Stomach (tissue), 9 donors: ENCODE measurements around the gene MGME1. TPM values are rescaled to one million over a fixed set of nuclear protein-coding genes. Genes with fewer than 3 reads are reported as not detected.

Experiments used
- DNase-seq, 2 donors: peaks; one replicate each; pipeline versions ENCODE4 v3.0.0 to v3.0.0-alpha.2; 2013 to 2019
- H3K27ac ChIP-seq, 5 donors: fragments of 200-600 bp in 4 of 5; sonication (generic) in 4 of 5; one replicate each; pipeline ENCODE4 v1.5.1; 2013 to 2019; ENCODE audit warnings: mild to moderate bottlenecking in 1 of 5, moderate library complexity in 1 of 5
- H3K27me3 ChIP-seq, 3 donors: fragments of 200-600 bp; sonication (generic); one replicate each; pipeline ENCODE4 v1.5.1; 2017 to 2019; ENCODE audit warnings: mixed run types in 1 of 3
- H3K36me3 ChIP-seq, 4 donors: fragments of 200-600 bp; sonication (generic); 1 replicate in 3 of 4; 2 replicates in 1 of 4; pipeline ENCODE4 v1.5.1; 2016 to 2019
- H3K4me1 ChIP-seq, 4 donors: fragments of 200-600 bp; sonication (generic); one replicate each; pipeline ENCODE4 v1.5.1; 2016 to 2019
- H3K4me3 ChIP-seq, 4 donors: fragments of 200-600 bp; sonication (generic) in 3 of 4; one replicate each; pipeline ENCODE4 v1.5.1; 2016 to 2019; ENCODE audit warnings: mild to moderate bottlenecking in 1 of 4
- H3K9me3 ChIP-seq, 4 donors: fragments of 200-600 bp; sonication (generic); one replicate each; pipeline ENCODE4 v1.5.1; 2016 to 2019
- EP300 ChIP-seq: sonication (generic); formaldehyde crosslinking; IDR thresholded peaks from one replicate; pipeline ENCODE4 v1.6.1; 2017; ENCODE audit warnings: antibody characterized with exemption
- POLR2A ChIP-seq, 4 donors: fragments of 450-650 bp; IDR thresholded peaks; one replicate each; pipeline ENCODE4 v1.6.1; 2016; ENCODE audit warnings: antibody characterized with exemption in 4 of 4, control low read depth in 2 of 4, mild to moderate bottlenecking in 1 of 4, moderate library complexity in 1 of 4
- POLR2AphosphoS5 ChIP-seq, 3 donors: sonication (generic); formaldehyde crosslinking; IDR thresholded peaks; one replicate each; pipeline ENCODE4 v1.6.1; 2016; ENCODE audit warnings: antibody characterized with exemption in 3 of 3
- WGBS, 5 donors: extraction: QIAGEN DNeasy Blood & Tissue Kit in 3 of 5; methylation state at CpG; one replicate each; pipeline versions ENCODE4 v1.1.5 to v1.1.7; 2013 to 2018; 5-methylcytosine and 5-hydroxymethylcytosine counted together
- intact Hi-C: fragments of 100-400 bp; cut with DNase I; formaldehyde crosslinking; loops from one replicate; pipeline ENCODE4 v1.15.1; 2023; ENCODE audit warnings: low total_unique reads
- polyA plus RNA-seq, 3 donors: library from polyadenylated mRNA; stranded (reverse); fragments of 200-250 nt; gene quantifications; one replicate each; pipeline ENCODE4 v1.2.3, GENCODE V29; 2013
- total RNA-seq, 5 donors: library from RNA; depleted of rRNA; stranded (reverse); fragments of >200 nt; gene quantifications; one replicate each; pipeline versions ENCODE4 v1.1.0 to v1.2.3, GENCODE V29; 2014 to 2016
- TF ChIP-seq, protein P1 (sequence below), 7 experiments: fragments of 450-650 bp in 4 of 7; fragments of 200-600 bp in 3 of 7; sonication (generic) in 3 of 7; IDR thresholded peaks; one replicate each; pipeline ENCODE4 v1.5.1; 2016 to 2019; ENCODE audit warnings: antibody characterized with exemption in 7 of 7, control low read depth in 2 of 7, mild to moderate bottlenecking in 1 of 7
- donor health status: healthy with polysubstance abuse.
- donor health status: Bipolar disorder and iron deficiency.
- donor health status: healthy.

The MGME1 gene
- total and polyA plus RNA-seq, 8 donors: 2.3 to 19.1 (median 8.3) TPM

DNA sequence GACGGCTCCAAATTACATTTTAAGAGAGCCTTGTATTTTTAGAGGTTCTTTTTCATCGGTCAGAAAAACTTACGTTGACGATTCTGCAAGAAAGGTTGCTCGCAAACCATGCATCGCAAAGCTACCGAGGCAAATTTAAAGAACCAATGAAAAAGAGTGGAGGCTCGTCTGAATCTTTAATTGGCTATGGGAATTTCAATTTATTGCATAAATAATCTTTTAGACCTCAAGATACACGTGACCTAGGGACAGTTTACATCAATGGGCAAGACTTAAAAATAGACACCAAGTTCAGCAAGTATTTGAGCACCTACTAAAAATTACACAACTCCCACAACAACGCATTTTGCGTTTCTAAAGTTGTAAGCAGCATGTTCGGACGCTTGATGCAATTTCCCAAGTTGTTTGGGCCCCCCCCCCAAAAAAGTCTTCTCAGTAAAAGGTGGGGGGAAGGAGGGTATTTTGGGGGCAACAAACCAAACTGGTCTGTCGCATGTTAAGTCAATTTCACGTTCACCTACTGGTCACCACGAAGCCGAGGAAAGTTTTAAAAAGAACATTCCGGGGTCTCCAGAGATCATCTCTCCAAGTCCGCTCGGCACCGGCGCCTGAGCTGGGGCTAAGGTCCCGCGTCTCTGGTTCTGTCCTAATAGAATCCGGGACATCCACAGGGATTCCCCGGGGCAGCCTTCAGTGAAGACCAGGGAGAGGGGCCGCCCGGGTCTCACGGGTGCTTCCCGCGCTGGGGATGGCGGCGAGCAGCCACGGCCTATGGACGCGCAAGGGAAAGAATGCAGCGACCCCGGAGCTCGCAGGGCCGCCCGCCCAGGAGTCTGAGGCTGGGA lies 1.1 kb upstream of the MGME1 start:
- Histone ChIP-seq H3K27me3 (no peaks in the 10 kb centered on the region), H3K27ac (peak overlapping the region; percentile 93 to 98 (median 97)), H3K36me3 (peaks cover 0 to 4% (median 0%) of the 10 kb centered on the region in 4 donors), H3K9me3 (no peaks in the 10 kb centered on the region), H3K4me3 (peak overlapping the region; percentile 66 to 91 (median 88)), H3K4me1 (peaks cover 55 to 80% (median 73%) of the 10 kb centered on the region in 4 donors)
- TF ChIP-seq, protein P1, sequence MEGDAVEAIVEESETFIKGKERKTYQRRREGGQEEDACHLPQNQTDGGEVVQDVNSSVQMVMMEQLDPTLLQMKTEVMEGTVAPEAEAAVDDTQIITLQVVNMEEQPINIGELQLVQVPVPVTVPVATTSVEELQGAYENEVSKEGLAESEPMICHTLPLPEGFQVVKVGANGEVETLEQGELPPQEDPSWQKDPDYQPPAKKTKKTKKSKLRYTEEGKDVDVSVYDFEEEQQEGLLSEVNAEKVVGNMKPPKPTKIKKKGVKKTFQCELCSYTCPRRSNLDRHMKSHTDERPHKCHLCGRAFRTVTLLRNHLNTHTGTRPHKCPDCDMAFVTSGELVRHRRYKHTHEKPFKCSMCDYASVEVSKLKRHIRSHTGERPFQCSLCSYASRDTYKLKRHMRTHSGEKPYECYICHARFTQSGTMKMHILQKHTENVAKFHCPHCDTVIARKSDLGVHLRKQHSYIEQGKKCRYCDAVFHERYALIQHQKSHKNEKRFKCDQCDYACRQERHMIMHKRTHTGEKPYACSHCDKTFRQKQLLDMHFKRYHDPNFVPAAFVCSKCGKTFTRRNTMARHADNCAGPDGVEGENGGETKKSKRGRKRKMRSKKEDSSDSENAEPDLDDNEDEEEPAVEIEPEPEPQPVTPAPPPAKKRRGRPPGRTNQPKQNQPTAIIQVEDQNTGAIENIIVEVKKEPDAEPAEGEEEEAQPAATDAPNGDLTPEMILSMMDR (IDR thresholded peaks at IDR 0.05): no peak
- TF ChIP-seq EP300: no peak
- no peak for TF ChIP-seq POLR2AphosphoS5 (IDR thresholded peaks at IDR 0.05)
- no peak for TF ChIP-seq POLR2A (IDR thresholded peaks at IDR 0.05)
- WGBS, 5 donors: 0 to 1% (median 0%) methylated on average over 24 to 41 of the region's 41 CpGs
- DNase-seq: peak; percentile 30 to 39
- intact Hi-C loops: no loop called here

DNA sequence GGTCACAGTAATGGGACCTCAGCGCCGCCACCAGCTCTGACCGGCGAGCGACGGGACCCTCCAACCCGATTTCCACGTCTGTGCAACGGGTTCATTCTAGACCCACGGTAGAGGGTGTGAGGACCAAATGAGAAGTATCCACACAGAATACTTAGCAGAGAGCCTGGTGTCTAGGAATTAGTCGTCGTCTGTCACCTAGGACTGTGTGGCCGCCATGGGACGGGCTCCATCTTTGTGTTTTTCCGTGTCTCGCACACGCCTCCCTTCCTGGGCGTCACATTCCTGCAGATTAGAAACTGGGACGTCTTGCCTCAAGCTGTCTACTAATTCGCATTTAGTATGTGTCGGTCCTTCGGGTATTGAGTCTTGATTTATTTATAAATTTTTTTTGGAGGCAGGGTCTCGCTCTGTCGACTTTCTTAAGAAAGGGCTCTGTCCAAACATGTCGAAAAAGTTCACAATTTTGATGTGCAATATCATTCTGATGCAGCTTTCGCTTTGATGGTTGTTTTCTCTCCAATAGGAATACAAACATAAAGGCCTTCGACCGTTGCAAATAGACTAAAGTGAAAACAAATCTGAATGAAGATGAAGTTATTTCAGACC lies 563 bp downstream of the MGME1 start:
- no peak for TF ChIP-seq POLR2AphosphoS5 (IDR thresholded peaks at IDR 0.05)
- Histone ChIP-seq H3K36me3 (no peaks in the 10 kb centered on the region), H3K4me1 (peaks cover 54 to 80% (median 66%) of the 10 kb centered on the region in 4 donors), H3K4me3 (peak overlapping the region; percentile 66 to 91 (median 88)), H3K9me3 (no peaks in the 10 kb centered on the region), H3K27ac (peak overlapping the region; percentile 93 to 98 (median 97)), H3K27me3 (no peaks in the 10 kb centered on the region)
- intact Hi-C loops: no loop called here
- WGBS, 5 donors: 0 to 1% (median 0%) methylated on average over 26 to 28 of the region's 28 CpGs
- peak; percentile 52 to 79 for DNase-seq

DNA sequence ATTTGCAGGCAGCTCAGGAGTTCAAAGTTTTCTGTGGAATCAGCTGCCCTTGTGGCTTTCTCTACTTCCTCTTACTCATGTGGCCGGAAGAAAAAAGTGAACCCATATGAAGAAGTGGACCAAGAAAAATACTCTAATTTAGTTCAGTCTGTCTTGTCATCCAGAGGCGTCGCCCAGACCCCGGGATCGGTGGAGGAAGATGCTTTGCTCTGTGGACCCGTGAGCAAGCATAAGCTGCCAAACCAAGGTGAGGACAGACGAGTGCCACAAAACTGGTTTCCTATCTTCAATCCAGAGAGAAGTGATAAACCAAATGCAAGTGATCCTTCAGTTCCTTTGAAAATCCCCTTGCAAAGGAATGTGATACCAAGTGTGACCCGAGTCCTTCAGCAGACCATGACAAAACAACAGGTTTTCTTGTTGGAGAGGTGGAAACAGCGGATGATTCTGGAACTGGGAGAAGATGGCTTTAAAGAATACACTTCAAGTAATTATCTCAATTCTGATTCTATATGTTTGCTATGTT lies 1.1 kb downstream of the MGME1 start:
- Histone ChIP-seq H3K36me3 (no peaks in the 10 kb centered on the region), H3K4me1 (peaks cover 50 to 76% (median 60%) of the 10 kb centered on the region in 4 donors), H3K9me3 (no peaks in the 10 kb centered on the region), H3K27me3 (no peaks in the 10 kb centered on the region), H3K27ac (peak overlapping the region; percentile 58 to 98 (median 97)), H3K4me3 (peak overlapping the region; percentile 66 to 91 (median 88))
- 6 to 9% (median 7%) methylated on average over 9 of the region's 9 CpGs for WGBS, 5 donors
- DNase-seq: peak in 1 of 2 donors; percentile 68
- TF ChIP-seq, protein P1 (IDR thresholded peaks at IDR 0.05): no peak
- TF ChIP-seq POLR2A (IDR thresholded peaks at IDR 0.05) (no peak), EP300 (no peak), POLR2AphosphoS5 (IDR thresholded peaks at IDR 0.05) (no peak)
- intact Hi-C loops: no loop called here

DNA sequence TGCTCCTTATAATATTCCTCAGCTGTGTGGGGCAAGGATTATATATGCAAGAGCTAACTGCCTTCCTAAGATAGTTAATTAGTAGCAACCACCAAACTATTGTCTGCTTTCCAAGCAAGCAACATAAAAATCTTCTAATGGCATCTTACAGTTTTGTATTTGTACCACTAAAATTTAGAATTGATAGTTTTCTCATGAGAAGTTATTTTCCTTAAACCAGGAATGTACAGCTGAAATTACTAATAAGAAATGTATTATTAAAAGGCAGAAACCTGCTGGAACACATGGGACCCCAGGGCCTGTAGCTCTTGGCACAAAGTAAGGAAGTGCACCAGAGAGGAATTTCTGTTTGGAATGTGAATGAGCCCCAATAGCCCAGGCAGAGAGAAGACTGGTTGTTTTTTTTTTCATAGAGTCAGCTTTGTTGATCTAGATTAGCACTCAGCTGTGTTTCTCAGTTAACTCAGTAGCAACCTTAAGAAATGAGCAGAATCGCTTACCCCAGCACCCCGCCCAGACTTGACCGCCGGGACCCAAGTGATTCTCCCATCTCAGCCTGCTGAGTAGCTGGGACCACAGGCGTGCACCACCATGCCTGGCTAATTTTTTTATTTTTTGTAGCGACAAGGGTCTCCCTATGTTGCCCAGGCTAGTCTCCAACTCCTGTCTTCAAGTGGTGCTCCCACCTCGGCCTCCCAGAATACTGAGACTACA lies 2.6 kb downstream of the MGME1 start:
- 30 to 50% (median 41%) methylated on average over 7 of the region's 7 CpGs for WGBS, 5 donors
- Histone ChIP-seq H3K36me3 (peaks cover 1 to 11% (median 10%) of the 10 kb centered on the region in 4 donors), H3K4me1 (peaks cover 37 to 61% (median 46%) of the 10 kb centered on the region in 4 donors), H3K27me3 (no peaks in the 10 kb centered on the region), H3K4me3 (peak overlapping the region; percentile 1 to 91 (median 54)), H3K9me3 (no peaks in the 10 kb centered on the region), H3K27ac (peak overlapping the region in 4 of 5 donors; percentile 15 to 98 (median 95))
- DNase-seq: peak in 1 of 2 donors; percentile 41
- intact Hi-C loops: no loop called here
- TF ChIP-seq, protein P1 (IDR thresholded peaks at IDR 0.05): no peak
- TF ChIP-seq POLR2A (IDR thresholded peaks at IDR 0.05) (no peak), EP300 (no peak)
